Mucosa of stomach (tissue), 1 donor: ENCODE data around the gene ZDHHC18.

Source experiments
- H3K27me3 ChIP-seq: one replicate; pipeline ENCODE4 v1.7.0; 2013; ENCODE audit warnings: mild to moderate bottlenecking, low read length; ENCODE audit not compliant: control insufficient read depth, insufficient read depth
- H3K36me3 ChIP-seq: one replicate; pipeline ENCODE4 v1.7.0; 2013; ENCODE audit warnings: low read length; ENCODE audit not compliant: control insufficient read depth, insufficient read depth
- H3K4me1 ChIP-seq: one replicate; pipeline ENCODE4 v1.7.0; 2013; ENCODE audit warnings: mild to moderate bottlenecking, low read length; ENCODE audit not compliant: control insufficient read depth, insufficient read depth
- H3K4me3 ChIP-seq: one replicate; pipeline ENCODE4 v1.7.0; 2013; ENCODE audit warnings: low read length
- H3K9ac ChIP-seq: one replicate; pipeline ENCODE4 v1.7.0; 2013; ENCODE audit warnings: mild to moderate bottlenecking, low read length, moderate library complexity
- H3K9me3 ChIP-seq: one replicate; pipeline ENCODE4 v1.7.0; 2013; ENCODE audit warnings: mild to moderate bottlenecking, low read length, moderate library complexity; ENCODE audit not compliant: control insufficient read depth
- donor health status: Pancreatic carcinoma.

ZDHHC18 gene

DNA sequence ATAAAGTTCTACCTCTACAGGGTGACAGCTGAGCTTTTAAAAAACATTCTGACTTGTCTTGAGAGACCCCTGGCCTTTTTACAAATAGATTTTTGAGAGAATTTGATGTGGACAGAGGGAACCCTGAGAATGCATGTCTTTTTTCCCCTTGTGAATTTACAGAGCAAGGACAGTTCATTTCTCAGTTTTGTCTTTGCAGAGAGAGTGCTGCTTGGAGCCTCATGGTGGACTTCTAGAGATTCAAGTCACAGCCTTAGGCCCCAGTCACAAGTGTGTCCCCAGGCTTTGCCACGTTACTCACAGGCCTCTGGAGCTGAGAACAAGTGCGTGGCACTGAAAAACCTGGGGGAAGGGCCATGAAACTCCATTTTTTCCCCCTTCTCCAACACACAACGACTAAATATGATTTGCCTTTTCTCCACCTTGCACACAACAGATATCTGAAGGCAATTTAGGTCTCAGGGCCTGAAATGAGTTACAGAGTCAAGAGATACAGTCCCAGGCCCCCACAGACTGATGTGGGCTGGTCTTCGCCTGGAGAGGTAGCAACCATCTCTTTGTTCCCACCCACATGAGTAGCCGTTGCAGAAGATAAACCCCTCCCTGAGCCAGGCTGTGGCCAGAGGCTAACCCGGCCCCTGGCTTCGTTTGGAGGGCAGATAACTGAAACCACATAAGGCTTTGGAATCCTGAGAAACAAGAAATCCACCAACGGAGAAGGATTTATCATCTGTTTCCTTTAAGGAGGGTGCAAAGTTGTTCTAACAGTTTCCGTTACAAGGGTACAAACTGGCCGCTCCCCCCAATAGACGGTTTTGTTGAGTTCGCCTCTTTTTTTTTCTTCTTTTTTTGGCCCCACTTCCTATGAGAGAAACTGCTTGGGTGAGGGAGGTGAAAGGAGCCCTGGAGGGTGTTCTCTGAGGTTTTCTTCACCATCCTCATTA is 39.8 kb upstream of the ZDHHC18 start:
- H3K4me3 ChIP-seq, result peak overlapping the region; percentile 88
- no peaks in the 10 kb centered on the region for H3K36me3 ChIP-seq
- H3K9ac ChIP-seq, result peak overlapping the region; percentile 99
- H3K4me1 ChIP-seq, result peaks cover 54% of the 10 kb centered on the region
- H3K9me3 ChIP-seq, result no peaks in the 10 kb centered on the region
- H3K27me3 ChIP-seq, result no peaks in the 10 kb centered on the region

DNA sequence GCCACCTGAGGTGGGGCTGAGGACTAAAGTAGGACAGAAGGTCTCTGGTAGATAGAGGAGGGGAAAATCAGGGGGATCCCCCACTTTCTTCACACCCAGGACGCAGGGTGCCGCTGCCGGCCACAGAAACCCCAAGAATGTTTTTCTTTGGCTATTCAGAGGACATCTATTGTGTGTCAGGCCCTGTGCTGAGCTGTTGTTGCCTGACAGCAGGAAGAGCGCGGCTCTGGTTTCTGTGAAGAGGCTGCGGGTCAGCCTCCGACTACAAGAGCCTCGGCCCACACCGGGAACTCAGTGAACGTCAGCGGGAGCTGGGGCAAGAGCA is 39.1 kb upstream of the ZDHHC18 start:
- peaks cover 54% of the 10 kb centered on the region for H3K4me1 ChIP-seq

DNA sequence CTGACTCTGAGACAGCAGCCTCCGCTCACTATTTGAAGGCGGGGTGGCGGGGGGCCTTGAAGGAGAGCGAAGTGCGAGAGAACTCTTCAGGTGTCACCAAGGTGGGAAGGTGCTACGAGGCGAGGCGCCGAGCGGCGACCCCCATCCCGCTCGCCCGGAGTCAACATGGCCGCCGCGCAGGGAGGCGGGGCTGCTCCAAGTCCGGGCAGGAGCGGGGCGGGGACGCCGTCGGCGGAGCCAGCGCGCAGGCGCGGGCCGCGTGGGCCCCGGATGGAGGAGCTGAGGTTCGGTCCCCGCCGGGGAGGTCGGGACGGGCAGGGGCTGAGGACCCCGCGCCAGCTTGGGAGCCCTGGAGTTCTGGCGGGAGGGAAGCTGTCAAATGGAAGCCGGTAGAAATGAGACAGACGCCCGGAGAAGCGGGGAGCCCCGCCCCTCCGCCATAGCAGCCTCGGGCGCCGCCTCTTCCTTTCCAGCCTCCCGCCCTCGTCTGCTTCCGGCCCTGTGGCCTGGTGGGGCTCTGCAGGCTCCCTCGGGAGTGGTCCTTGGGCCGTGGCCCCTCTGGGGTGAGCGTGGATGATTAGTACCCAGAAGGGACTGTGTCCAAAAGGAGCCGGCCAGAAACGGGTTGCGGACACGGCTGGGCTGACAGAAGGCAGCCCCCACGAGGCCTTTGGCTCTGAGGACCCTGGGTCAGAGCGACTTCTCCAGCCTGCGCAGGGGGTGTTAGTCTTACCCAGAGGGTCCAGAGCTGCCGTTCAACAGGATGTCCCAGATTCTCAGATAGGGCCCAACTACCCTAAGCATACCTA is 38.6 kb upstream of the ZDHHC18 start, which contains the start of gene PIGV:
PIGV (plus strand) TSS at position 245 of the 809 bp plus-strand sequence. CDS start 2,866 bp downstream, outside the sequence.
- H3K36me3 ChIP-seq, result no peaks in the 10 kb centered on the region
- H3K4me1 ChIP-seq, result peaks cover 51% of the 10 kb centered on the region
- peak within 1 kb of the TSS; percentile 88 for H3K4me3 ChIP-seq
- no peaks in the 10 kb centered on the region for H3K27me3 ChIP-seq
- no peaks in the 10 kb centered on the region for H3K9me3 ChIP-seq
- H3K9ac ChIP-seq, result peak within 1 kb of the TSS; percentile 99

More for the DNA sequence above, 39.1 kb upstream of the ZDHHC18 start:
- Histone ChIP-seq H3K9me3 (no peaks in the 10 kb centered on the region), H3K36me3 (no peaks in the 10 kb centered on the region), H3K9ac (peak overlapping the region; percentile 99), H3K27me3 (no peaks in the 10 kb centered on the region), H3K4me3 (peak overlapping the region; percentile 88)

DNA sequence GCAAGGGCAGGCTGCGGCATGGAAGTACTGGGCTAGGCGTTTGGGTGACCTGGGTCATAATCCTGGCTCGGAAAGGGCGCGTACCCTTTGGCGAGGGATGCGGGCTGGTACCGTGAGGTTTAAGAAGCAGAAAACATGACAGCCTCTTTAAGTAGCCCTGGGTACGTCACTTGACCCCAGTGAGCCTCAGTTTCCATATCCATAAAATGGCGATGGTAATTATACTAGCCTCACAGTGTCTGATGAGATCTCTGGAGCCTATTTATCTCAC is 38.0 kb upstream of the ZDHHC18 start:
- Histone ChIP-seq H3K9ac (peak overlapping the region; percentile 99), H3K27me3 (no peaks in the 10 kb centered on the region), H3K9me3 (no peaks in the 10 kb centered on the region), H3K36me3 (no peaks in the 10 kb centered on the region), H3K4me3 (peak overlapping the region; percentile 88), H3K4me1 (peaks cover 45% of the 10 kb centered on the region)

DNA sequence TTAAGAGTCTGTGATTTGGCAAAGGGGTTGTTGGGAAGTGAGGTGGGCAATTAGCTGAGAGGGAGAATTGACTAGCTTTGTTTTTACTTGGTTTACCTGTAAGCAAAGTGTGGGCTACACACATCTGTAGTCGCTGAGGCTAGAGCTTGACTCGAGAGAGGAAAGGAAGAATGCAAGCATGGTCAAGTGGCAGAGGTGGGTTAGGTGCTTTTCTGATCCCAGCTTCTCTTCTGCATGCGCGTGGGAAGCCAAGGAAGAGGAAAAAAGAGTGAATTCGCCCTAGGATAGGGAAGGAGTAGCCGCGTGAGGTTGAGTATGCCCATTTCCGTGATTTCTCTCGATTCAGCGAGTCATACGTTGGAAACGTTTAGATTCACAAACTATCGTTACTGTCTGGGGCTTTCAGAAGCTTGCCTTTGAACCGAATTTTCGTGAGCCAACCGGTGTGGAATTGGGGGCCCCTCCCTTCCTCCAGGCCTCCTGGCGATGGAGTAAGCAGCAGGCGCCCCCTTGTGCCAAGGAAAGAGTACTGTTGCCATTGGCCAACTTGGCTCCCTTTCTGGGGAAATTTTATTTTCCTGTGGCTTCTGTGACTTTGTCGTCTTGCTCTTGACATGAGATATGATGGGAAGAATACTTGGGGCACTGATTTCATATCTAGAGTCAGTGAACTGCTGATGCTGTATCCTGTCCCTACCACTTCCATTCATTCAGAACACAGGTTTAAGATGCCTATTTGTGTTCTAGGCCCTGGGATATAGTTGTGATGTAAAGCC is 37.5 kb upstream of the ZDHHC18 start:
- H3K27me3 ChIP-seq, result no peaks in the 10 kb centered on the region
- H3K4me1 ChIP-seq, result peaks cover 40% of the 10 kb centered on the region
- H3K4me3 ChIP-seq, result peak overlapping the region; percentile 88
- peak overlapping the region; percentile 99 for H3K9ac ChIP-seq
- H3K9me3 ChIP-seq, result no peaks in the 10 kb centered on the region
- no peaks in the 10 kb centered on the region for H3K36me3 ChIP-seq

DNA sequence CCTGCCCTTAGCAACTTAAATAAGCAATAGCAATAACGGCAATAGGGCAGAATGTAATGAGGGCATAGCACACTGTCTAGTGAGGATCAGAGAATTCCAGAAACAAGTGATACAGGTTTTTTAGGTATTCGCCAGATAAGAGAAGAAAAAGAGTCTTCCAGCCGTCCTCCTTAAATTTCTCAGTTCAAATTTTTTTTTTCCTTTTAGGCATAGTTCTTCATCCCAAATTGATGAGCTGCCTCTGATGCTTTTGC is 36.9 kb upstream of the ZDHHC18 start:
- Histone ChIP-seq H3K4me1 (peaks cover 34% of the 10 kb centered on the region), H3K9ac (no peak overlapping the region), H3K4me3 (no peak overlapping the region), H3K27me3 (no peaks in the 10 kb centered on the region), H3K36me3 (peaks cover 2% of the 10 kb centered on the region), H3K9me3 (no peaks in the 10 kb centered on the region)

DNA sequence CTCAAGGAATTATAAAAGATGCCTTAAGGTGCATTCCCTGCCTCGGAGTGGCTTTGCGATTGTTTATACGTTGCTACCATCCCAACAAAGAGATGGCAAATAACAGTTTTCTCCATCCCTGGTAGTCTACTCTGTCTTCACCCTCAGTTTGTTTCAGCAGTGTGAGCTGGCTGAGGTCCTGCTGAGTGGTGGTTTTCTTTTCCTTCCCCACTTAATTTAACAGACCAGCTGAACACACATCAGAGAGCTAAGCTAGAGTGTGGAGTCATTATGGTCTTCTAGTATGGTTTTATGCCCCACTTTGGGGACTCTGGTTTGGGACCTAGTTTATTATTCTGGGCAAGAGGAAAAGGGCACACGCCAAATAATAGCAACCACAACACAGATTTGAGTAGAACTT is 36.6 kb upstream of the ZDHHC18 start:
- Histone ChIP-seq H3K9ac (no peak overlapping the region), H3K4me3 (no peak overlapping the region), H3K36me3 (peaks cover 4% of the 10 kb centered on the region), H3K9me3 (no peaks in the 10 kb centered on the region), H3K4me1 (peaks cover 31% of the 10 kb centered on the region), H3K27me3 (no peaks in the 10 kb centered on the region)

DNA sequence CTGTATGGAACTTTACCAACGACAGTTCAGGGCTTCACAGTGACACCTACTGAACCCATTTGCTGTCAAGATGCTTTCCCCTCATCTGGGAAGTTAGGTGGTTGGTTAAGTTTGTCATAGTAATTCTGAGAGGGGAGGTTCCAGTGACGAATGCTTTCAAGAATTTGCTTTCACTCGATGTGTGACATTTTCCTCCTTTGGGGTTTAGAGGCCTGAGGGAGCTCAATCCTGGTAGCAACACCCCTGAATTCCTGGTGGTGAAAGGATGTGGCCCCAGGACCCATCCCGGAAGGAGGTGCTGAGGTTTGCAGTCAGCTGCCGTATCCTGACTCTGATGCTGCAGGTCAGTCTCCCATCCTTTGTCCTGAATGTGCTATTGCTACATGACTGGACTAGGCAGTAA is 35.9 kb upstream of the ZDHHC18 start:
- H3K9ac ChIP-seq, result no peak overlapping the region
- H3K4me1 ChIP-seq, result peaks cover 25% of the 10 kb centered on the region
- no peaks in the 10 kb centered on the region for H3K9me3 ChIP-seq
- peaks cover 4% of the 10 kb centered on the region for H3K36me3 ChIP-seq
- no peaks in the 10 kb centered on the region for H3K27me3 ChIP-seq
- H3K4me3 ChIP-seq, result no peak overlapping the region

DNA sequence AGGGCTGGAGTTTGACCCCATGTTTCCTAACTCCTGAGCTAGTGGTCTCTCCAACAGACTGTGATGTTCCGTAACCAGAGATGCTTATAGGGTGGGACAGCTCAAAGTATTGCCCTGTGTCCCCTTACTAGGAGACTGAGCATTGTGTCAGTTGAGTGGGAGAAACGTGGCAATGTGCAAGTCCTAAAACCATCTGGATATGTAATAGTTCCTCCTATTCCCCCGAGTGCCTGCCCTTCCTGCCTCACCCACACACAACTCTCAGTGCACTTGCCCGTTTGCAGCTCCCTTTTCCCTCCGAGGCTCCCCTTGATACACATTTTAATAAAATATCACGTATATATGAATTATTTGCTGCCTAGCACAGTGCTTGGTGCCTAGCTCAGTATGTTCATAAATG is 35.3 kb upstream of the ZDHHC18 start:
- Histone ChIP-seq H3K4me3 (no peak overlapping the region), H3K9ac (no peak overlapping the region), H3K27me3 (no peaks in the 10 kb centered on the region), H3K4me1 (peaks cover 19% of the 10 kb centered on the region), H3K36me3 (peaks cover 4% of the 10 kb centered on the region), H3K9me3 (no peaks in the 10 kb centered on the region)

DNA sequence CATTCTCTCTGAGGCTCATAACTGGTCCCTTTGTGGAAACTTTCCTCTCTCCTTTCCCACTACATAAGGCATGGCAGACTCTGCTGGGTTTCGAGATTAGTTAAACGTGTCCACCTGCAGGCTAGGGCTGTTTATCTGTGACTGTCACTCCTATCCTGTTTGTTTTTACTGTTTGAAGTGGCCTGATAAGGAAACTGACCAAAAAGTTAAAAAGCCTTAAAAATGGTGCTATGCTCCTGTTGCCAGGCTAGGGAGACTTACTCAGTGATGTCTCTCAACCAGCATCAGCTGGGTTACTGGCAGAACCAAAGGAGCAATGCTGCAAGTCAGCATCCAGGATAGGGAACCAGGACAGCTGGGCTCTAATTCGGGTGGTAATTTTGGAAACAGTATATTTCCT is 34.9 kb upstream of the ZDHHC18 start:
- H3K4me1 ChIP-seq, result peaks cover 14% of the 10 kb centered on the region
- H3K36me3 ChIP-seq, result peaks cover 4% of the 10 kb centered on the region
- H3K4me3 ChIP-seq, result no peak overlapping the region
- H3K9ac ChIP-seq, result no peak overlapping the region
- H3K9me3 ChIP-seq, result no peaks in the 10 kb centered on the region
- H3K27me3 ChIP-seq, result no peaks in the 10 kb centered on the region

DNA sequence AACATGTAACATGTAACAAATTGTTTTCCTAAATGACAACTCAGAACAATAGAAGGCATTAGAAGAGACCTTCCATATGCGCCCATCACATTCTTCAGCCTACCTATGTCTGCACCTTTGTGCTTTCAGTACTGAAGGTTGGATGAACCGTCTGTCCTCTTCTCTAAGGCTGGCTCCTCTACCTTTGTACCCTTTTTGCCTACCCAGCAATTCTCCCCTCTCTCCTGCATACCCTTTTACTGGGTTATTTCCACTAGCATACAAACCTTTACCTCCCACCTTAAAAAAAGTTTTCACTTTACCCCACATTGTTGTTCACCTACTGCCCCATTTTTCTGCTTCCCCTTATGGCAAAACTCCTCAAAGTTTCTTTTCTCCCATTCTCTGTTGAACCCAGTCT is 33.6 kb upstream of the ZDHHC18 start:
- no peak overlapping the region for H3K4me3 ChIP-seq
- no peaks in the 10 kb centered on the region for H3K9me3 ChIP-seq
- no peak overlapping the region for H3K9ac ChIP-seq
- no peaks in the 10 kb centered on the region for H3K27me3 ChIP-seq
- H3K36me3 ChIP-seq, result peaks cover 4% of the 10 kb centered on the region
- H3K4me1 ChIP-seq, result peaks cover 6% of the 10 kb centered on the region

DNA sequence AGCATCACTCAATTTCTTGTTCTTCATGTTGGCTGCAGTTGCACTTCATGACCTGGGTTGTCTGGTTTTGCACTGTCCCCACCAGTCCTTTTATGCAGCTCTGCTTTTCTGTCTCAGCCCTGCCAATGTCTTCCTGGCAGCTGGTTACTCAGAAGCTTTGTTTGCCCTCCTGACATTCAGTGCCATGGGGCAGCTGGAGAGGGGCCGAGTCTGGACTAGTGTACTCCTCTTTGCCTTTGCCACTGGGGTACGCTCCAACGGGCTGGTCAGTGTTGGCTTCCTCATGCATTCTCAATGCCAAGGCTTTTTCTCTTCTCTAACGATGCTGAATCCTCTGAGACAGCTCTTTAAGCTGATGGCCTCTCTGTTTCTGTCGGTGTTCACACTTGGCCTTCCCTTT is 32.1 kb upstream of the ZDHHC18 start:
- no peaks in the 10 kb centered on the region for H3K27me3 ChIP-seq
- H3K36me3 ChIP-seq, result peaks cover 4% of the 10 kb centered on the region
- no peak overlapping the region for H3K9ac ChIP-seq
- no peaks in the 10 kb centered on the region for H3K9me3 ChIP-seq
- peaks cover 4% of the 10 kb centered on the region for H3K4me1 ChIP-seq
- no peak overlapping the region for H3K4me3 ChIP-seq
